HK-2 (cell line): ENCODE data around the gene ACTR6.
"Not testable (repeated sequence)": the region's sequence is repeated elsewhere in the genome, so short reads cannot be mapped to it uniquely, and the experiment has no call there.

Source experiments
- DNase-seq: peaks from one replicate; pipeline ENCODE4 v3.0.0-alpha.2; 2018; ENCODE audit not compliant: unreplicated experiment

ACTR6 gene

GRCh38 chr12:100184549-100185145 lies 16.0 kb upstream of the ACTR6 start:
- DNase-seq, result no peak

GRCh38 chr12:100185361-100185894 lies 15.2 kb upstream of the ACTR6 start:
- DNase-seq, result no peak

- DNase-seq, result no peak
Observed at GRCh38 chr12:100186071-100186470, 14.5 kb upstream of the ACTR6 start.

GRCh38 chr12:100187068-100187467 lies 13.5 kb upstream of the ACTR6 start:
- no peak for DNase-seq

- DNase-seq, result no peak
Observed at GRCh38 chr12:100187857-100188519, 12.6 kb upstream of the ACTR6 start.

GRCh38 chr12:100188888-100189635 lies 11.6 kb upstream of the ACTR6 start:
- not testable (repeated sequence) for DNase-seq

- no peak for DNase-seq
Observed at GRCh38 chr12:100189636-100190394, 10.8 kb upstream of the ACTR6 start.

- no peak for DNase-seq
Observed at GRCh38 chr12:100193085-100193484, 7.5 kb upstream of the ACTR6 start.

GRCh38 chr12:100197486-100197885 lies 3.1 kb upstream of the ACTR6 start:
- DNase-seq, result no peak

GRCh38 chr12:100199023-100199346 lies 1.6 kb upstream of the ACTR6 start:
- no peak for DNase-seq

- DNase-seq, result peak; percentile 86
Observed at GRCh38 chr12:100199347-100200149, 1.1 kb upstream of the ACTR6 start.

- DNase-seq, result no peak
Observed at GRCh38 chr12:100201604-100202423, 1.2 kb downstream of the ACTR6 start.

- no peak for DNase-seq
Observed at GRCh38 chr12:100207311-100207710, 6.7 kb downstream of the ACTR6 start.

GRCh38 chr12:100208834-100209233 lies 8.2 kb downstream of the ACTR6 start:
- no peak for DNase-seq

- DNase-seq, result no peak
Observed at GRCh38 chr12:100211698-100212097, 11.1 kb downstream of the ACTR6 start.

GRCh38 chr12:100213016-100213891 lies 12.6 kb downstream of the ACTR6 start:
- DNase-seq, result no peak

GRCh38 chr12:100214518-100214917 lies 13.9 kb downstream of the ACTR6 start:
- DNase-seq, result no peak

- DNase-seq, result no peak
Observed at GRCh38 chr12:100215209-100215608, 14.6 kb downstream of the ACTR6 start.

GRCh38 chr12:100216337-100216736 lies 15.7 kb downstream of the ACTR6 start:
- DNase-seq, result no peak
